Glomerular visceral epithelial cell (primary cell): ENCODE results near the gene TDRD3.

ENCODE experiments used
- DNase-seq: peaks from one replicate; pipeline ENCODE4 v3.0.0-alpha.2; 2016; ENCODE audit errors: extremely low spot score

TDRD3 gene

GRCh38 chr13:60454425-60454824, 57.4 kb downstream of the TDRD3 start:
- DNase-seq, result no peak

- DNase-seq, result no peak
Observed at GRCh38 chr13:60463787-60464186, 66.8 kb downstream of the TDRD3 start.

GRCh38 chr13:60467098-60467497, 70.1 kb downstream of the TDRD3 start:
- no peak for DNase-seq

- DNase-seq, result no peak
Observed at GRCh38 chr13:60479273-60479672, 82.3 kb downstream of the TDRD3 start.

GRCh38 chr13:60482012-60482411, 85.0 kb downstream of the TDRD3 start:
- no peak for DNase-seq

GRCh38 chr13:60484865-60485264, 87.8 kb downstream of the TDRD3 start:
- DNase-seq, result no peak

GRCh38 chr13:60491531-60491930, 94.5 kb downstream of the TDRD3 start:
- no peak for DNase-seq

- no peak for DNase-seq
Observed at GRCh38 chr13:60492187-60492586, 95.2 kb downstream of the TDRD3 start.

- DNase-seq, result no peak
Observed at GRCh38 chr13:60494296-60494695, 97.3 kb downstream of the TDRD3 start.

- DNase-seq, result no peak
Observed at GRCh38 chr13:60501236-60501635, 104.2 kb downstream of the TDRD3 start.

DNA sequence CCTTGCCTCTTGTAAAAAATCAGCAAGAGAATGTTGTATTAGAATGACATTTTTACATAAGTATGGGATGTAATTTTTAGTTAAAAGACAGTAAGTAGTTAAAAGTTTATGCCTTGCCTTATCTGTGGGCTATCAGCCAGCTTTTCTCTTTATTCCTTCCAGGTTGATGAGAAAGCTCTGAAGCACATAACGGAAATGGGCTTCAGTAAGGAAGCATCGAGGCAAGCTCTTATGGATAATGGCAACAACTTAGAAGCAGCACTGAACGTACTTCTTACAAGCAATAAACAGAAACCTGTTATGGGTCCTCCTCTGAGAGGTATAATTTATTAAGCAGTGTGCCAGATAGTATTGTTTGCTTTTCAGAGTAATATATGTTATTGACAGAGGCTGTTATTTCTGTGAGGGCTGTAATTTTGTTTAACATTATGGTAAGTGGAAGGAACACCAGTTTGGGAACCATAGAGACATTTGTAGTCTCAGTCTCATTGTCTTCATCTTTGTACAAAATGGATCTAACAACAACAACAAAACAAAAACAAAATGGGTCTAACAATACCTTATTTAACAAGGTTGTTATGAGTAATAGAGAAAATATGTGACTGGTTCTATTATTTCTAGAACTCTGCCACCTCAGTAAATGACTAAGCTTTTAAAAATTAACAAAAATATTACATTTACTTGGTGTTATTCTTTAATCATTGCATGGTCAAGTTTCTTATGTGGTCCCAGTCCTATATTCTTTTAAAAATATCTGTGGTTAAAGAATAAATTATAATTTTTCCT, 112.8 kb downstream of the TDRD3 start:
- peak; percentile 11 for DNase-seq

DNA sequence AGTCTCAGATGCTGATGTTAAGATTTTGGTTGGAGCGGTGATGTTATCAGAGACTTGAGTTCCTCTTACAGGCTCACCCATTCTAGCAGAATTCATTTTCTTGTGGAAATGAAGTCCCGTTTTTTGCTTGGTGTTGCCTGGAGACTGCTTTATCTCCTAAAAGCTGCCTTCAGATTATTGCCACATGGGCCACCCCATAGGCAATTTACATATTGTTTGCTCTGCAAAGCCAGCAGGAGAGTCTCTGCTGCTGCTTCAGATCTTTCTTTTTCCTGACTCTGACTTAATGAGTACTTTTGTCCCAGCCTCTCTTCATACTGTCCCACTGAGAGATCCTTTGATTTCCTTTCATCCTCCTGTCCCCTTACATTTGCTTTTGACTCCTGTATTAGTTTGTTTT, 114.6 kb downstream of the TDRD3 start:
- DNase-seq, result no peak

DNA sequence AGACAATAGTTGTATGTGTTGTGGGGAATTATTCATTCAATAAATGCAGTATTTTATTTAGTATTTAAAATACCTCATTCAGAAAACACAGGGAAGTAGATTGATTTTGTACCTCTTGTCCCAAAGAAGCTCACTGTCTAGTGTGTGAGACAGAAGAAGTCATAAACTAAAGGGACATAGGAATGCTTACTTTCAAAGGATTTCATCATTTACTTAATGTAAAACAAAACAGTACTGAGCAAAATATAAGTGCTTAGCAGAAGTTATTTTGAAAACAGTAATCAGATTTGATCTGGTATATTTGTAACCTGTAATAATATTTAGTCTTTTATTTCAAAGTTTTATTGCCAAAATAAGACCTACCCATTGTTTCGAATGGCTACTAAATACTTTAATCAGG, 117.9 kb downstream of the TDRD3 start:
- no peak for DNase-seq

DNA sequence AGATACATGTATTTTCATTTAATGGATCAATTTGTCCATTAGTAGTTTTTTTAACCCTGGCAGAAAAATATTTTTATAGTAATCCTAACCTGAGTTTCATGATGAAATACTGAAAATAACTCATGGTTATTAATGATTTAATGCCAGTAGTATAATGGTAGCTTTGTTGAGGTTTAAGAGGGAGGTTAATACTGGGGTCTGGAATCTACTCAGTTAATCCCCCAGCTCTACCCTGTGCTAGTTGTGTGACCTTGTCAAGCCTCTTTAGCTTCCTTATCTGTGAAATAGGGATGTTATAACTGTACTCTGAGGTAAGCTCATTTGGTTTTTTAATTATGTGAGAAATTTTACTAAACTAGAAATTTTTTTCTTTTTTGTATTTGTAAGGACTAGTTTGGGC, 122.5 kb downstream of the TDRD3 start:
- no peak for DNase-seq

DNA sequence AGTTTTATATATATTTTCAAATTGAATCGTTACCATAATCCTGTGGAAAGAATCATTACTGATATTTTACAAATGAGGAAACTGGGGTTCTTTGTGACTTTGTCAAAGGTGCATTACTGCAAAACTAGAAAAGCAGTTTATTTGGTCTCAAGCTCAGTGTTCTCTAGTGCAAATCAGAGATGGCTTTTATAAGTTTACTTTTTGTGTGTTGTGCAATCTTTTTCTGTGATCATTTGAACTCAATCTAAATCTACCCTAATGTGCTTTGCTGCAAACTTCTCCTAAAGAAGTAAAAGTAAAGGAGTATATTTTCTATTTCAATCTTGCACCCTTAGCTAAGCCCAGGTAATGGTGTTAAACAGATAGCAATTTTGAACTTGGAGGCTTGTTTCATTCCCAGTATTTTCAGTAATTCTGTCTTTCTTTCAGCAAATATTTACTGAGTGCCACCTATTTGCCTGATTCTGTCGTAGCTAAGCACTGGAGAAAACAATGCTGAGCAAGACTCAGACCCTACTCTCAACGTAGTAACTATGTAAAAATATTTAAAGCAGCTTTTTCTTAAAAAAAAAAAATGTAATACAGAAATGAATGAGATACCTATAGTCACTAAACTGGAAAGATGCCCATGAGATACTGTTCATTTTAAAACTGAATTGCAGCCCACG, 124.0 kb downstream of the TDRD3 start:
- no peak for DNase-seq

DNA sequence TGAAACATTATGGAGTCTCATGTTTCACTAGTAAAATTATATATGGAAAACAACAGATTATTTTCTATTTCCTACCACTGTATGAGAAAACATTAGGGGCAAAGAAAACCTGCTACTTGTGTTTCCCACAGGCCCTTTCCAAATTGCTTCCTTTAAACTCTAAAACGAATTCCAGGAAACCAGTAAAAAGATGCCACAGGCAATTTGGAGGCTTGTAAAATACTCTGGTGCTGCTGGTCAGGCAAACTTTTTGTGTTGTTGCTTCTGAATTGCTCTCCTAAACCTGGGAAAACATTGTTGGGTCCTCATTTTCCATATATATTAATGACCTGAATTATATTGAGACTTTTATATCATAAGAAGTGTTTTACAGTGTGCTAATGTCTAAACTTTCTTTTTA, 141.5 kb downstream of the TDRD3 start:
- DNase-seq, result no peak

- DNase-seq, result no peak
Observed at GRCh38 chr13:60540276-60540675, 143.3 kb downstream of the TDRD3 start.

DNA sequence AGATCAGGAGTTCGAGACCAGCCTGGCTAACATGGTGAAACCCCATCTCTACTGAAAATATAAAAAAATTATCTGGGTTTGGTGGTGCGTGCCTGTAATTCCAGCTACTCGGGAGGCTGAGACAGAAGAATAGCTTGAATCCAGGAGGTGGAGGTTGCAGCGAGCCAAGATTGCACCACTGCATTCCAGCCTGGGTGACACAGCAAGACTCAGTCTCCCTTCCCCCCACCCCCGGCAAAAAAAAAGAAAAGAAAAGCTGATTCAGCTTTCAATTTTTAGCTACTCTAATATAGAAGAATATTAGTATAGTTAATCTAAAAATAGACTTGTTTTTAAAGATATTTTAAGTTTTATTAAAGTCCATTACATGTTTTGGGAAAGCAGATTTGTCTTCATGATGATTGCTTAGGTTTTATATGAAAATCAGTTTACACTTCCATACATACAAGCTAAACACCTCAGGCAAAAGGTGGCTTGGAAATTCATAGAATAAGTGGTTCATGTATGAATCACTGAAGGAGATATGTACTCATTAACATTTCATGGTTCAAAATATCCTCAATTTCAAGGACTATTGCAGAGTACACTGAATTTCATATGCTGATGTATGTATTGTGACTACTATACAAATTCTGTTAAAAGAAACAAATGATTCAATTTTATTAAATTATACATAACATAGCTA, 165.2 kb downstream of the TDRD3 start:
- DNase-seq, result no peak

GRCh38 chr13:60571571-60571970, 174.6 kb downstream of the TDRD3 start:
- DNase-seq, result no peak

DNA sequence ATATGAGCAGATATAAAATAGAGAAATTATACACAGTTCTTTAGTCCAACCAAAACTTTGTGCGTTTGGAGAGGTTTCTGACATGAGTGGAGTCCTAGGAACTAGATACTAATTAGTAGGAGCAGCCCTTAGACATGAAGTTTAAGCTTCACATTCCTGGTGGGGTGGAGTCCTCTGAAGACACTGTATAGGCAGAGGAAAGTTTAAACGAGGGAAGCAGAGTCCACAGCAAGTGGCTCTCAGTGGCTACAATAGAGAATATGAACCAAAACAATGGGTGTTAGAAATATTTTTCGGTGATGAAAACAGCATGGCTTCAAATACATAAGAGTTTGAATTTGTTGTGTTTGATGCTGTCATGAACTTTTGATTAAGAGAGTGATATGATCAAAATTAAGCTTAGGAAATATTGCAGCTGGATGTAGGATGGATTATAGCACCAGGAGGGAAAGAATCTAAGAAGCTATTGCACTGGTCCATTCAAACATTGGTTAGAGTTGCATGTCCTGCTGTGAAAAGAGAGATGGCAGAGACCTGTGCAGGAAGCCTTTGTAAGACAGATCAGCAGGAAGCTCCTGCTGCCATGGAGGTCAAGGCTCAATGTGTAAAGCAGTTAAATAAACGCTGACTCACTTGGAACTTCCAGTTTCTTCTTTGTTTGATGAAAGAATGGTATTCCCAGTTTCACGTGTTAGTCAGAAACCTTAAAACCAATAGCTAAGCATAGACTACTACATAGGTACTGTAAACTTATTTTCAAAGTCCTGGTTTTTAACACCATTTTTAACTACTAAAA, 175.2 kb downstream of the TDRD3 start:
- peak; percentile 39 for DNase-seq

DNA sequence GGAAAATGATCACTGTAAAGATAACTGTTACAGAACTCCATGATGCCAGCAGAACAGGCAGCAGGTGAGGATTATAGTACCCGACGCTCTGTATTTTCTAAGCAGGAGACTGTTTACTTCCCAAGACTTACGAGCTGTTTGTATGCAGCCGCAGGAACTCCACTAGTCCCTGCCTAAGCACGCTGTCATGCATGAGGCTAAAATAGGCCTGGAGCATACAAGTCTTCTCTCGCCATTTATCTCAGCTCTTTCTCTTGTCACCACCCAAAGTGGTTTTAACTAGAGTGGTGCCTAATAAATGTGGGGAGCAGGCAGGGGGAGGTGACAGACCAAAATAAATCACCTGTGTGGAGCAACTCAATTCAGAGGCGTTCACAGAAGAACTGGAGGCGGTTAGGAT, 175.8 kb downstream of the TDRD3 start:
- no peak for DNase-seq

DNA sequence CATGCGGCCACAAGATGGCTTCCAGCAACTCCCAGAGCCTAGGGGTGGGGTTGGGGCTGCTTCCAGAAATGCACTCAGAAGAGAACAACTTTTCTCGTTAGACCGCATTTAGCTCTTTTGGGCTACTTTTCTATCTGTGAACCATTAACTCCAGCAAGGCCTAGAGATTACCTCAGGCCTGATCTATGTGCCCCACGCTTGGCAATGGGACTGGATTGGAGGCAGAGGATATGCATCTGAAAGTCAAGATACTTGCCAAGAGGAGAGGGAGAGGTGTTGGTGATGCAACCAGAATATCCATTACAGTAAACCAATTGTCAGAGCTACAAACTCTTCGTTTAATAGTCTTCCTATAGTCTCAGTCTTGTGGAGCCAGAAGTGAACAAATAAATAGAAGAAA, 177.7 kb downstream of the TDRD3 start:
- no peak for DNase-seq
